DND-41 (cell line): ENCODE results near the gene NAA50.

ENCODE experiments used
- ATAC-seq: fragments of 200-7000 bp; cut with Tn5 transposase; 3 replicates; pipeline ENCODE4 v1.9.1; 2021; ENCODE audit warnings: low read depth; ENCODE audit not compliant: insufficient read depth
- DNase-seq: peaks from one replicate; pipeline ENCODE4 v3.0.0-alpha.2; 2020
- H2AFZ ChIP-seq: 2 replicates; pipeline ENCODE4 v1.6.0; 2012; ENCODE audit warnings: low read depth, low read length
- H3K27ac ChIP-seq: 2 replicates; pipeline ENCODE4 v1.5.1; 2012; ENCODE audit warnings: low read length, inconsistent platforms
- H3K27me3 ChIP-seq: fragments of 200-600 bp; sonication (generic); 2 replicates; pipeline ENCODE4 v1.6.0; 2012; ENCODE audit warnings: low read length, mild to moderate bottlenecking, inconsistent platforms; ENCODE audit not compliant: insufficient read depth, poor library complexity
- H3K36me3 ChIP-seq: 2 replicates; pipeline ENCODE4 v1.5.1; 2012; ENCODE audit warnings: low read length, inconsistent platforms; ENCODE audit not compliant: insufficient read depth
- H3K4me1 ChIP-seq: 2 replicates; pipeline ENCODE4 v1.5.1; 2012; ENCODE audit warnings: mild to moderate bottlenecking, low read length; ENCODE audit not compliant: insufficient read depth
- H3K4me2 ChIP-seq: 2 replicates; pipeline ENCODE4 v1.6.0; 2012; ENCODE audit warnings: mild to moderate bottlenecking, moderate library complexity, low read length, inconsistent platforms; ENCODE audit not compliant: insufficient read depth
- H3K4me3 ChIP-seq, 2 experiments: fragments of 200-600 bp in 1 of 2; shearing (Covaris generic) in 1 of 2; 2 replicates each; pipeline ENCODE4 v1.5.1; 2012 to 2016; ENCODE audit warnings: inconsistent platforms in 2 of 2, low read length in 2 of 2, mild to moderate bottlenecking in 2 of 2, low read depth in 1 of 2, moderate library complexity in 1 of 2
- H3K79me2 ChIP-seq: 2 replicates; pipeline ENCODE4 v1.6.0; 2012; ENCODE audit warnings: low read length, inconsistent platforms; ENCODE audit not compliant: insufficient read depth
- H3K9ac ChIP-seq: 2 replicates; pipeline ENCODE4 v1.6.0; 2012; ENCODE audit warnings: low read depth, mild to moderate bottlenecking, inconsistent platforms, low read length, moderate library complexity
- H3K9me3 ChIP-seq: 2 replicates; pipeline ENCODE4 v1.5.1; 2012; ENCODE audit warnings: low read length, moderate library complexity, mild to moderate bottlenecking, inconsistent platforms; ENCODE audit not compliant: insufficient read depth, severe bottlenecking
- H4K20me1 ChIP-seq: 2 replicates; pipeline ENCODE4 v1.6.0; 2012; ENCODE audit warnings: low read length; ENCODE audit not compliant: insufficient read depth
- EZH2 ChIP-seq: IDR thresholded peaks from 3 replicates; pipeline ENCODE4 v1.6.1; 2012; ENCODE audit warnings: borderline replicate concordance, low read depth, mild to moderate bottlenecking, moderate library complexity, low read length, inconsistent platforms; ENCODE audit not compliant: severe bottlenecking
- TF ChIP-seq, protein P1 (sequence below): IDR thresholded peaks from 2 replicates; pipeline ENCODE4 v1.5.1; 2012; ENCODE audit warnings: borderline replicate concordance, low read length, moderate library complexity, mild to moderate bottlenecking; ENCODE audit not compliant: poor library complexity, severe bottlenecking; ENCODE audit errors: extremely low read depth

The NAA50 gene

GRCh38 chr3:113747283-113748046 lies 1.4 kb upstream of the NAA50 start:
- ATAC-seq (no peak), DNase-seq (peak; percentile 27)
- H3K79me2 ChIP-seq: peaks cover 71% of the 10 kb centered on the region
- peak overlapping the region; percentile 100 for H3K27ac ChIP-seq
- H3K9me3 ChIP-seq: no peaks in the 10 kb centered on the region
- peak overlapping the region; percentile 80 to 99 for H3K4me3 ChIP-seq
- H3K4me1 ChIP-seq: peaks cover 51% of the 10 kb centered on the region
- no peak for TF ChIP-seq EZH2
- TF ChIP-seq, protein P1, sequence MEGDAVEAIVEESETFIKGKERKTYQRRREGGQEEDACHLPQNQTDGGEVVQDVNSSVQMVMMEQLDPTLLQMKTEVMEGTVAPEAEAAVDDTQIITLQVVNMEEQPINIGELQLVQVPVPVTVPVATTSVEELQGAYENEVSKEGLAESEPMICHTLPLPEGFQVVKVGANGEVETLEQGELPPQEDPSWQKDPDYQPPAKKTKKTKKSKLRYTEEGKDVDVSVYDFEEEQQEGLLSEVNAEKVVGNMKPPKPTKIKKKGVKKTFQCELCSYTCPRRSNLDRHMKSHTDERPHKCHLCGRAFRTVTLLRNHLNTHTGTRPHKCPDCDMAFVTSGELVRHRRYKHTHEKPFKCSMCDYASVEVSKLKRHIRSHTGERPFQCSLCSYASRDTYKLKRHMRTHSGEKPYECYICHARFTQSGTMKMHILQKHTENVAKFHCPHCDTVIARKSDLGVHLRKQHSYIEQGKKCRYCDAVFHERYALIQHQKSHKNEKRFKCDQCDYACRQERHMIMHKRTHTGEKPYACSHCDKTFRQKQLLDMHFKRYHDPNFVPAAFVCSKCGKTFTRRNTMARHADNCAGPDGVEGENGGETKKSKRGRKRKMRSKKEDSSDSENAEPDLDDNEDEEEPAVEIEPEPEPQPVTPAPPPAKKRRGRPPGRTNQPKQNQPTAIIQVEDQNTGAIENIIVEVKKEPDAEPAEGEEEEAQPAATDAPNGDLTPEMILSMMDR: no peak
- H3K4me2 ChIP-seq: peak overlapping the region; percentile 92
- peaks cover 25% of the 10 kb centered on the region; the same call in 1 of the 2 replicates for H4K20me1 ChIP-seq
- peak overlapping the region; percentile 95 for H3K9ac ChIP-seq
- peak overlapping the region; percentile 100 for H2AFZ ChIP-seq
- no peaks in the 10 kb centered on the region for H3K27me3 ChIP-seq
- H3K36me3 ChIP-seq: peaks cover 9% of the 10 kb centered on the region

DNA sequence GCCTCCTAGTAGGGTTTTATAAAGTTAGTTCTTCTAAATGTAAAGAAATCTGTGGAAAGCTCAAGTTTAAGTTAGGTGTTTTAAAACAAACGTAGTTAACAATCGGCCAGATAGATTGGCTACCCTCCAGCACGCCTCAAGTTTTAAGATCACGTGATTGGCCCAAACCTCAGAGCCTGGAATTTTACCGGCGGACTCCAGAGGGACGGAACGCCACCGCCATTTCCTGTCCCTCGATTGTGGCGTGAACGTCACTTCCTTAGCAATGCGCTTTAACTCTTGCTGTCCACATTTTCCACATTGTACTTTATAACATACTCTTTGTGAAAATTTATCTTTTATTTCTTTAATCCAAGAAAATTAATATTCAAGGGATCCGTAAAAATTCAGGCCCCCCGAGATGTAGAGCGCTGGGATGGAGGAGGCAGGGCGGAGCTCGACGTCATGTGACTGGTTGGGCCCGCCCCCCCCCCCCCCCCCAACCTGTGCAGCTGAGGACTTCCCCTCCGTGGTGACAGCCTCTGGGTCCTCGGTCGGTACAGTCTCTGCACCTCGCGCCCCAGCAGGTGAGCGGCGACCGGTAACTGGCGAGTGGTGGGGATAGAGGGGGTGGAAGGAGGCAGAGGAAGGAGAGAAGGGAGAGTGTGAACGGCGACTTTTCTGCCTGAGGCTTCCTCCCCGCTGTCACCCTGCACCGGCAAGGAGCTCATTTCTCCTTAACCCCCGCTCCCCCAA lies 666 bp upstream of the NAA50 start, which contains the start of gene ATP6V1A:
Gene ATP6V1A (plus strand): TSS at position 488 of the 735 bp plus-strand sequence. CDS start 31,719 bp downstream, outside the sequence.
- TF ChIP-seq EZH2: no peak
- TF ChIP-seq, protein P1: no peak
- H3K79me2 ChIP-seq: peaks cover 79% of the 10 kb centered on the region
- H3K27ac ChIP-seq: peak within 1 kb of the TSS; percentile 100
- peak; percentile 60 for ATAC-seq
- peaks cover 57% of the 10 kb centered on the region for H3K4me1 ChIP-seq
- H3K9me3 ChIP-seq: no peaks in the 10 kb centered on the region
- peak; percentile 88 for DNase-seq
- H3K4me3 ChIP-seq: peak within 1 kb of the TSS; percentile 80 to 99
- H3K36me3 ChIP-seq: peaks cover 9% of the 10 kb centered on the region
- H3K27me3 ChIP-seq: no peaks in the 10 kb centered on the region
- H2AFZ ChIP-seq: peak within 1 kb of the TSS; percentile 100
- H4K20me1 ChIP-seq: peaks cover 31% of the 10 kb centered on the region; the same call in 1 of the 2 replicates
- peak within 1 kb of the TSS; percentile 95 for H3K9ac ChIP-seq
- H3K4me2 ChIP-seq: peak within 1 kb of the TSS; percentile 92

GRCh38 chr3:113744941-113745755 lies 901 bp downstream of the NAA50 start:
- Histone ChIP-seq H3K79me2 (peaks cover 94% of the 10 kb centered on the region), H3K36me3 (peaks cover 18% of the 10 kb centered on the region), H2AFZ (peak overlapping the region; percentile 100), H3K4me3 (peak overlapping the region; percentile 80 to 99), H3K4me2 (peak overlapping the region; percentile 92), H3K9me3 (no peaks in the 10 kb centered on the region), H4K20me1 (peaks cover 42% of the 10 kb centered on the region; the same call in 1 of the 2 replicates), H3K27ac (peak overlapping the region; percentile 100), H3K9ac (peak overlapping the region; percentile 95), H3K27me3 (no peaks in the 10 kb centered on the region), H3K4me1 (peaks cover 57% of the 10 kb centered on the region)
- DNase-seq: peak; percentile 76
- no peak for TF ChIP-seq EZH2
- TF ChIP-seq, protein P1: peak; percentile 89
- ATAC-seq: peak; percentile 76
